Stimulated activated CD4-positive, alpha-beta T cell treated with anti-CD3 and anti-CD28 coated beads, TNF-alpha, amount 100 ng/mL, for 24 hours (primary cell): Measurements from ENCODE around the gene NHLRC4.

ENCODE experiments used
- DNase-seq, 3 experiments: peaks; one replicate each; pipeline ENCODE4 v3.0.0-alpha.2; 2020; ENCODE audit warnings: low read depth in 3 of 3

Gene NHLRC4

DNA sequence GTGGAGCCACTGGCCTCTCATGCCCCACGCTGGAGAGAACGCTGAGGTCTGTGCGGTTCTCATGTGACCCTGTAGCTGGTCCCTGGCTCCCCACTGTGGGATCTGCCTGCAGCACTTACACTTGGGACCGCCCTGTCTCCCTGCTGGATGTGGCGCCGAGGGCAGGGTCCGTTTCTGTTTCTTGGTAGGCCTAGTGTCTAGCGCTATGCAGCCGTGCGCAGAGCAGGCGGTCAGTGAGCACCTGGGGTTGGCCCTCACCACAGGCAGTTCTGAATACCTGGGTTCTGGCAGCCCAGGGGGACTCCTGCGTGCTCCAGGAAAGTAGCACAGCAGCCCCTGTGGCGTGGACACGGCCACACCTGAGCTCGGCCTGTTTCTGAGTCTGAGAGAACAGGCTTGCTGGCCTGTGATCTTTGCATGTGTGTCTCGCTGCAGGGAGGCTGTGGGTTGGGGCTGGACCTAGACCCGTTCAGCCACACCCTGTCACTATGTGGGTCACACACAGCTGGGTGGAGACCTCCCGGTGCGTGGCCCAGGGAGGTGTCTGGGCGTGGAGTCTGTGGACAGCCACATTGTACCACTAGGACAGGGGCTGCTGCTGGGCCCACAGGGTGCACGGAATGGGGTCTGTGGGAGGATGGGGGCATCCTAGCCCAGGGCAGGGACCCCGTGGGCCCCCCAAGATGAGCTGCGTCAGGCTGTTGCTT is 36.5 kb upstream of the NHLRC4 start:
- DNase-seq, result no peak

DNA sequence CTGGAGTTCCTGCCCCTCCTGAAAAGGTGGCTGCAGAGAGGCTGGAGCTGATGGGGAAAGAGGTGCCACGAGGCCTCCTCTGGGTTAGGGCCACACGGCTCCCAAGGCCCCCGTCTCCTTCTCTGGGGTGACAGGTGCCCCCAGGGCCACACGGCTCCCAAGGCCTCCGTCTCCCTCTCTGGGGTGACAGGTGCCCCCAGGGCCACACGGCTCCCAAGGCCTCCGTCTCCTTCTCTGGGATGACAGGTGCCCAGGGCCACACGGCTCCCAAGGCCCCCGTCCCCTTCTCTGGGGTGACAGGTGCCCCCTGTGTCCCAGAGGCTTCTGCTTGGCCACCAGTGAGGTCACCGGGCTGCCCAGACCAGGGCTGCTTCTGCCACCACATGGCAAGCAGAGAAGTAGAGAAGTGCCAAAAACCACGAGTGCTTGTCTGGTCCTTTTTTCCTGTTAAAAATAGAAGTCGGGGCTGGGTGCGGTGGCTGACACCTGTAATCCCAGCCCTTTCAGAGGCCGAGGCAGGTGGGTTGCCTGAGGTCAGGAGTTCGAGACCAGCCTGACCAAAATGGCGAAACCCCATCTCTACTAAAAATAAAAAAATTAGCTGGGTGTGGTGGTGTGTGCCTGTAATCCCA is 35.2 kb upstream of the NHLRC4 start:
- DNase-seq, result no peak

DNA sequence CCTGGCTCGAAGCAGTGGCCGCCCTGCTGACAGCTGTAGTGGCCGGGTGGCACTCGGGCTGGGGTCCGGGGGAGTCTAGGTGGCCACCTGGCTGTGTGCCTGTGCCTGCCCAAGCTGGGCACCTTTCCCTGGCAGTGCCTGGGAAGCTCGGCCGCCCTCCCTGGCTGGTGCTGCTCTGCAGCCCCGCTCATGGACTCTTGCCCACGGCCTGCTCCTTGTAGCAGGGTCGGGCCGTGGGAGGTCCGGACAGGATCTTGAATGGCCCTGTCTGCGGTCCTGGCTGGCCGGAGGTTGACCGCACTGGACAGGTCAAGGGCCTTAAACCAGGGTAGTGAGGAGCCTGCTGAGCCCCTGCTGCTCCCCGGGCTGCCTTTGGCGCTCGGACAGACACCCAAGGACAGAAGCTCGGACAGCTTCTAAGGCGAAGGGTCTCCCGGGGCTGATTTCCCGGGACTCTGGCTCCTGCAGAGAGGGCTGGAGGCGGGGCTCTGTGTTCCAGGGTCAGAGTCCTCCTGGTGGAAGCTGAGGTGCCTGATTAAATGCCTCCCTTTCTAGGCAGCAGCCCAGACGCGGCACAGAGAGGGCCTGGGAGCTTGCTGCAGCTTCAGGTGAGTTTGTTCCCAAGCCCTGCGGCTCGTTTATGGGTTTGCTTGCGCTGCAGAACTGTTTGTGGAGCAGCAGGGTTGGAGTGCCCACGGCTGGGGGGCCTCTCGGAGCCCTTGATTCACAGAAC is 33.2 kb upstream of the NHLRC4 start:
- DNase-seq, result no peak

DNA sequence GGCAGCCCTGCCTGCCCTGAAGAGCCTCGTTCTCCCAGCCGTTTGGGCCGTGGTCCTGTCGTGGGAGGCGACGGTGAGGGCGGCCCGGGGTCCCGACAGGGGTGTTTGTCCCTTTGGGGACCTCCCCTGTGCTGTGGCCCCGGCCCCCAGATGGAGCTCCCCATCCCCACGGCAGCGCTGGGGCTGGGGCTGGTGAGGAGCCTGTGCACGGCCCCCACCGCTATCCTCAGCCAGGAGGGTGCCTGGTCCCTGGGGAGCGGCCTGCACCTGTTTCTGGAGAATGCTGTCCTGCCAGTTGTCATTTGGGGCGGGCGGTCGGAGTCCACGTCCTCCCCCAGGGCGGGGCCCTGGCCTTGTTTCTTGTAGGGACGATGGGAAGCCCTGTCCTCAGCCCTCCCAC is 32.7 kb upstream of the NHLRC4 start:
- no peak for DNase-seq

DNA sequence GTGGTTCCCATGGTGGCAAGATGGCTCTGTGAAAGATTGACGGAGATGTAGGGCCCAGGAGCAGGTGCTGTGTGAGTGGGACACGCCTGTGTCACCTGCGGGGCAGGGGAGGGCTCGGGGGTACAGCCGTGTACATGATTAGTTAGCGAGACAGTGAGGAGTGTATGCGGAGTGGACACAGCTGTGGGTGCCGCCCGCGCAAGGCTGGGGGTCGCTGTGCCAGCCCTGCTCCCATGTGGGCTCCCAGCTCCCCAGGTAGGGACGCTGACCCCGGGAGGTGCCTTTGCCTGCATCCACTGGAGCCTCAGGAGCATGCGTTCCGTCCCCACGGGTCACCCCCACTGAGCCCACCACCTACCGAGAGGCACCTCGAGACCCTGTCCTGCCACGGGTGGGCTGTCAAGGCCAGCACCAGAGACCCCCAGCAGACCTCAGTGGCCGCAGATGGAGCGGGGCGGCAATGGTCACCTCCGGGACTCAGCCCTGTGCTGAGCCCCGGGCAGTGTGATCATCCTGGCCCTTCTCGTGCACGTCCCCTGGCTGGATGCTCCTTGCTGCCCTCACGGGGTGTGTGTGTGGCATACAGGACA is 31.9 kb upstream of the NHLRC4 start:
- no peak for DNase-seq

DNA sequence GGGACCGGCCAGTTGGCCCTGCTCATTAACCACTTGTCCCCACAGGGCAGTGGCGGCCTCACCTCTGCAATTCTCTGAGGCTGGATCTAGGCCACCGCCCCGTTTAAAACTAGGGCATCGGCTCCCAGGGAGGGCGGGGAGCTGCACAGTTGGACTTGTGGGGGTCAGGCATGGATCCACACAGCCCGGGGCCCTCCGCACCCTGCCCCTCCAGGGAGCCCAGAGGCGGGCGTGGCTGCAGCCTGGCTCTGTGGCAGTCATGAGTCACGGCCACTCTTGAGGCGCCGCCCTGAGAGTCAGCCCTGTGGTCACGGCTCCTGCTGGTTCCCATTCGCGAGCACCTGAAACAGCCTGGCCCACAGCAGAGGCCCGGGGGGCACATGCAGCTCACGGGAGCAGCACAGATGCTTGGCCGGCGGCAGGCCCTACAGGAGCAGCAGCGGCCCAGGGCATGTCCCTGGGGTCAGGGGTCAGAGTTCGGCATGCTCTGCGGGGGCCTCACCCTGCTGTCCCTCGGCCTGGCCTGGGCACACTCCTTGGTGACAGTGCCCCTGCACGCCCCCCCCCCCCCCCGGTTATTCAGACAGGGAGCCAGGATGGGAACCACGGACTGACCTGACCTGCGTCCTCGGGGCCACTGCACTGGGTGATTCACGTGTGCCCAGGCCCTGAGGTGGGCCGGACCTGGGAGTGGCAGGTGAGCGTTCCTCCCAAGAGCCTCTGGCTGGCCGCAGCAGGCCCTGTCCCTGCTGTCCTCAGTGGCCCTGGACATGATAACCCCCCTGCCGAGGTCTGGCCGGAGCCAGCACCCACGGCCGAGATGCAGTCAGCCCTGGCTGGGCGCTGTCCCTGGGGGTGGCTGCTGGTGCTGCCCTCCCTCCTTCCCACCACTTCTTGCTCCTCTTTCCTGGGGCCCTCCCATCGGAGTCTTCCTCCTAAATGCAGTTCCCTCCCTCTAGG is 31.1 kb upstream of the NHLRC4 start:
- DNase-seq, result no peak

DNA sequence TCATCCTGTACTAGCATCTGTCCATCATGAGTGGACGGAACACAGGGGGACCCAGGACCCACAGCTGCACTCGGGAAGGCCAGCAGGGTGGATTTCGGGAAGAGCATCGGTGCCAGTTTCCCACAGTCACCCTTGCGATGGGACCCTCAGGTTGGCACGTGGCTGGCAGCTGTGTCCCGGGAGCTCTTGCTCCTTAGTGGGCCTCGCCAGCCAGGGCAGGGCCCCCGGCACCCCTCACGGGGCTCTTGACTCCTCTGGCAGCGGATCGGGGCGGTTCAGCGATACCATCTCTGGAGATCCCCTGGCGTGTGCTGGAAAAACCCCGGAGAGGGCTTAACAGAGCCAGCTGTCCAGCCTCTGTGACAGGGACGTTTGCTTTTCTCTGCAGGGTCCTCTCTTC is 30.1 kb upstream of the NHLRC4 start:
- no peak for DNase-seq

DNA sequence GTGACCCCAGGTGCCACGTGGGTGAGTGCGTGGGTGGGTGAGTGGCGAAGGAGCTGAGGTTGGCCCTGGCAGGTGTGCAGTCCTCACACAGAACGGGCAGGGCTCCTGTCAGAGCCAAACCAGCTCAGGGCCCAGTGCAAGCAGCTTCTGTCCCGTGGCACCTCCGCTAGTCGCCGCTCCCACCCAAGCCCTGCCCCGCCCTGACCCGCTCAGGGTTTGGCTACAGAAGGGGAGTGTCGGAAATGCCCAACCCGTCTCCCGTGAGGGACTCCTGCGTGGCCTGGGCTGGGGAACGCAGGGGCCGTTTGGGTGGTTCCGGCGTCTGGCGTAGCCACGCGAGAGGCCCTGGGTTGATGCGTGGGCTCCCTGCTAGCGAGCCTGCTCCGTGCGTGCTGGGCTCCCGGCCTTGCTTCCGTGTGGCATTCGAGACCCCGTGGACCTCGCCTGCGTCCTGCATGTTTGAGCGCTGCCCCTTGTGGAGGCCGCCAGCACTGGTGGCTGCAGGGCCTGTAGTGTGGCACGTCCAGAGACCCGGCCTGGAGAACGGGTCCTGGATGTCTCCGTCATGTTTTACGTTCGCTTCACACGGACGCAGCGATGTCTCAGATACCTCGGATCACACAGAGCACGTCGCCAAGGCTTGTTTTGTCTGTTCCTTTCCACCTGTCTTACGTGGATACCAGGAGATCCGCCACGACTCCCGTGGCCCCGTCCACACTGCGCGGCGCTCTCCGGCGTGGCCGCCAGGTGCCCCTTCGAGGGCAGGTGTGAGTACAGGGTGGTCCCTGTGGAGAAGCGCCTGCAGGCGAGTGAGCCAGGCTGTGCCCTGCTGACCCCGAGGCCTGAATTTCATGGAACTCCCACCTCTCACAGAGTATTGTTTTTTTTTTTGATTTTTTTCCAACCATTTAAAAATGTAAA is 29.1 kb upstream of the NHLRC4 start:
- no peak for DNase-seq

DNA sequence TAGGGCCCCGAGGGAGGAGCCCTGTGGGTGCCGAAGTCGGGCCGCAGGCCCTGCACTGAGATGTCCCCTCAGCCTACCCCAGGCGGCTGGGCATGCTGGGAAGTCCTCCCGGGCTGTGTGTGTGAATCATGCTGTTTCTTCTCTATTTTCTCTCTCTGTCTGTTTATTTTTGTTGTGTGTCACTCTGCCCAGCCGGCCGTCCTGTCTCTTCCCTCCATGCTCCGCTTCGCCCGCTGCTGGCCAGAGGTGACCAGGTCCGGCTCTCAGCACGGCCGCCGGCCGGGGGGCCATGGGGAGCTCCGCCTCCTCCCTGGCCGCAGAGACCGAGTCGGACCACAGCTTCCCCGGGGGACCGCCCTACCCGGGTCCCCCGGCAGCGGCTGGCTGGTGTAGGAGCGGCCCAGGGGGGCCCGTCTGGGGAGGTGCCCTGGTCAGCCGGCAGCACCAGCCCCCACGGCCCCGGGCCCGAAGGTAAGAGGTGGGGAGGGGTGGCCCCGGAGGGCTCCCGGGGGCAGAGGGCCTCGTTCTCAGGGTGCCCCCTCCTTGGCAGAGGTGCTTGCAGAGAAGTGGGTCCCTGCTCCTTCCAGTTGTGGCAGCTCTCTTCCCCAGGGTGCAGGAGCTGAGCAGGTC is 26.8 kb upstream of the NHLRC4 start:
- no peak for DNase-seq

DNA sequence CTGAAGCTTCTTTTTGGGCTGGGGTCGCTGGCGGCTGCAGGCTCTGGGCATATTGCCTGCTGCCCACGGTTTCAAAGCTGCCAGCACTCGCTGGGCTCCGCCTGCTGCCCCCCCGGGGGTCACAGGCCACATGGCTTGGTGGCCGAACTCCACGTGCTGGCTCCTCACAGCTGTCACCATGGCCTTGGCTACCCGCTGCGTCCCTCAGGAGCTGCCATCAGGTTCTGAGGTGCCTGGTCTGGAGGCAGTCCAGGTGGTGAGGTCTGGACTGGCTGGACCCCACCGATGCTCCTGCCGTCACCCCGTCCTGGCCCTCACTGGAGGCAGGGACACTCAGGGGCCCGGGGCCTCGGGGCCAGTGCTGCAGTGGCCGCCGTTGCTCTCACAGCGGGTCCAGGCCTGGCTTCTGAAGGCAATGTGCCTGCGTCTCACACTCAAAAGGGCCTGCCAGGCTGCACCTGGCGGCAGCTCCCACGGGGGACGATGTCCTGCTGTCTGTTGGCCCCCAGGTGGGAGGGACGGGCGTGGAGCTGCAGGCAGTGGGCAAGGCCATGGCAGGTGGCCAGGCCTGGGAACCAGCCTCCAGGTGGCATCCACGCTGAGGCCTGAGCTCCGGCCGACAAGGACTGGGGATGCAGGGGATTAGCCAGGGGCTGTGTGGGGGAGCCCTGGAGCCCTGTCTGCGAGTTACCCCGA is 26.0 kb upstream of the NHLRC4 start:
- DNase-seq, result no peak

DNA sequence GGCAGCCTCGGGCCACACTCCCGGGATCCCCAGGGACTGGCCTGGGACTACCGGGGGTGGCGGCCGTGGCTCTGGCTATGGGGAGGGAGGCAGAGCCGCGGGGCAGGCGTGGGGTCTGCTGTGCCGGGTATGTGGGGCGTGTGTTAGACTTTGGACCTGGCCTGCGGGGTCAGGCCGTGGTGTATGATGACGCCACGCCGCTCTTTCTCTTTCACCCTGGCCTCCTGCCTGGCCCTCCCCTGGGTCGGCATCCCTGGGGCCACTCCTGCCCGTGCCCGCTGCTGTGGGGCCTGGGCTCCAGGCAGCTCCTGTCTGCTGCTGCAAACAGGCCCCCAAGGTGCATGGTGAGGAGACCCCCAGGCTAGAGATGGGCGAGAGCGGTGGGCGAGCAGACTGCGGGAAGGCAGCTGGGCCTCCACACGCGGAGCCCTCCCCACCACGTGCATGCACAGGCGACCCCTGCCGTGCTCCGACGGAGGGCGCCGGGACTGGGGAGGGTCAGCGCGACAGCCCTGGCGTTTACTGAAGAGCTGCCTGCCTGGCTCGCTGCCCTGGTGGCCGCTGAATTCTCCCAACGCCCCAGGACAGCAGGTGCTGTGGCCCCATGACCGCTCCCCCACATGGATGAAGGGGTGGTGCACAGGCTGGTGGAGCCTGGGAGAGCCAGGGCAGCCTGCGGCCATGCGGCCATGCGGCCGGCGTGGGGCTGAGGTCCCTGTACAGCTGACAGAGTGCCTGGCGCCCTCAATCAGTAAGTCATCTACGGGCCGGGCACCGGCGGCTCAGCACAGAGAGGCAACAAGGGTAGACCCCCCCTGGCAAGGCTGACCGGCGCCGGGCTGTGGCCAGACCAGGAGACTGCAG is 23.3 kb upstream of the NHLRC4 start:
- no peak for DNase-seq

DNA sequence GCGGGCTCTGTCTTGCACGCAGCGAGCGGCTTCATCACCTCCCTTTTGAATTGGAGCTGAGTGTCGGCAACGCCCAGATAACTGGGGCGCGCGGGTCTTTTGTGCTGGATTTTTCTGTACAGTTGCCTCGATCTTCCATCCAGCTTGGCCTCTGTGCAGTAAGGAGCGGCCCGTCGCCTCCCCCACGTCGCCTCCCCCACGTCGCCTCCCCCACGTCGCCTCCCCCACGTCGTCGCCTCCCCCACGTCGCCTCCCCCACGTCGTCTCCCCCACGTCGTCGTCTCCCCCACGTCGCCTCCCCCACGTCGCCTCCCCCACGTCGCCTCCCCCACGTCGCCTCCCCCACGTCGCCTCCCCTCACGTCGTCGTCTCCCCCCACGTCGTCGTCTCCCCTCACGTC is 22.3 kb upstream of the NHLRC4 start:
- no peak for DNase-seq

DNA sequence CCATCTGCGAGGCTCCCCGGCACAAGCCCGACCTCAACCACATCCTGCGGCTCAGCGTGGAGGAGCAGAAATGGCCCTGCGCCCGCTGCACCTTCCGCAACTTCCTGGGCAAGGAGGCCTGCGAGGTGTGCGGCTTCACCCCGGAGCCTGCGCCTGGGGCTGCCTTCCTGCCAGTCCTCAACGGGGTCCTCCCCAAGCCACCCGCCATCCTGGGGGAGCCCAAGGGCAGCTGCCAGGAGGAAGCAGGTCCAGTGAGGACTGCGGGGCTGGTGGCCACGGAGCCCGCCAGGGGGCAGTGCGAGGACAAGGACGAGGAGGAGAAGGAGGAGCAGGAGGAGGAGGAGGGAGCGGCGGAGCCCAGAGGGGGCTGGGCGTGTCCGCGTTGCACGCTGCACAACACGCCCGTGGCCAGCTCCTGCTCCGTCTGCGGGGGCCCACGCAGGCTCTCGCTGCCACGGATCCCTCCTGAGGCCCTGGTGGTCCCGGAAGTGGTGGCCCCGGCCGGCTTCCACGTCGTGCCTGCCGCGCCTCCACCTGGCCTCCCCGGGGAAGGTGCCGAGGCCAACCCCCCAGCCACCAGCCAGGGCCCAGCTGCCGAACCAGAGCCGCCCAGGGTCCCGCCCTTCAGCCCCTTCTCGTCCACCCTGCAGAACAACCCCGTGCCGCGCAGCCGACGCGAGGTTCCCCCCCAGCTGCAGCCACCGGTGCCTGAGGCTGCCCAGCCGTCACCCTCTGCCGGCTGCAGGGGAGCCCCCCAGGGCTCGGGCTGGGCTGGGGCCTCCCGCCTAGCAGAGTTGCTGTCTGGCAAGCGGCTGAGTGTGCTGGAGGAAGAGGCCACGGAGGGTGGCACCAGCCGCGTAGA is 19.7 kb upstream of the NHLRC4 start:
- DNase-seq, result peak in 1 of 3 experiments; percentile 54

DNA sequence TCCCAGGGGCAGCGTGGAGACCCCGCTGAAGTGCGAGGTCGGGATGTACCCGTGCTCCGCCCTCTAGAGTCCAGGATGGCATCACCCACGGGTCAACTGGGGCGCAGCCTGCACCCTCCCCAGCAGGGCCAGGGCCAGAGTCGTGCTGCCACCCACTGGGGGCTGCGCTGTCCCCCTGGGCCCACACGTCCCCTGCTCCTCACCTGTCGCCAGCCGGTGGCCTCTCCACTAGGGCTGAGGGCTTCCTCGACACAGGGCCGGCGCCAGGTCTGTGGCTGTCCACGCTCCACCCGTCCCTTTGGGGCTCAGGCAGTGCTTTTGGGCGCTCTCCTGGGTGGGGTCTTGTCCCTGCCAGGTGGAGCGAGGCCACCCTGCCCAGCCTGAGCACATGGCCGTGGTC is 18.2 kb upstream of the NHLRC4 start:
- DNase-seq, result no peak

DNA sequence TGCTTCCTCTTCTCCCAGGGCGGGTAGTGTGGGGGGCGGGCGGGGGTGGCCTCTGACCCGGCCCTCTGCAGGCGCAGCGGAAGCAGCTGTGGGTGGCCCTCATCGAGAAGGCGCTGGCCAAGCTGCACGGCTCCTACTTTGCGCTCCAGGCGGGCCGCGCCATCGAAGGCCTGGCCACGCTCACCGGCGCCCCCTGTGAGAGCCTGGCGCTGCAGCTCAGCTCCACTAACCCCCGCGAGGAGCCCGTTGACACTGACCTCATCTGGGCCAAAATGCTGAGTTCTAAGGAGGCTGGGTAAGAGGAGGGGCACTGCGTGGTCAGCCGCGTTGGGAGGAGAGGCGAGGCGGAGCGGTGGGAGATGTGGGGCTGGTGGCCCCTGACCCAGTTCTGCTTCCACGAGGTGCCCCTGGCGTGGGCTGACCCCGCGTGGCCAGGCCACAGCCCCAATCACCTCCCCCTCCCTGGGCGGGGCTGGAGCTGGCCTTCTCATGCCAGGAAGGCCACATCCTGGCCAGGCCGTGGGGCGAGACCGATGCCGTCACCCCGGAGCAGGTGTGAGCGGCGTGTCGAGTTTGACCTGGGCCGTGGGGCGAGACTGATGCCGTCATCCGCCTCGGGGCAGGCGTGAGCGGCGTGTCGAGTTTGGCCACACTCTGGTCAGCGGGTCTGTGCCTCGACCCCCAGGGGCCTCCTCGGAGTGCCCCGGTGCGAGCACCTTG is 17.1 kb upstream of the NHLRC4 start:
- DNase-seq, result no peak

DNA sequence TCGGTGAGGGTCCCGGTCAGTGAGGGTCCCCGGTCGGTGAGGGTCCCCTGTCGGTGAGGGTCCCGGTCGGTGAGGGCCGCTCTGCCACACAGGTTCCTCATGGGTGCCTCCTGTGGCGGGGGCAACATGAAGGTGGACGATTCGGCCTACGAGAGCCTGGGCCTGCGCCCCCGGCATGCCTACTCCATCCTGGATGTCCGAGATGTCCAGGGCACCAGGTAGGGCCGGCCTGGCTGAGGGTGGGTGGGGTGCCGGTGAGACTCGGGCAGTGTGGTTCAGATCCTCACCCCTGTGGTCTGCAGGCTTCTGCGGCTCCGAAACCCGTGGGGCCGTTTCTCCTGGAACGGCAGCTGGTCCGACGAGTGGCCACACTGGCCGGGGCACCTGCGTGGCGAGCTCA is 15.6 kb upstream of the NHLRC4 start:
- DNase-seq, result no peak

DNA sequence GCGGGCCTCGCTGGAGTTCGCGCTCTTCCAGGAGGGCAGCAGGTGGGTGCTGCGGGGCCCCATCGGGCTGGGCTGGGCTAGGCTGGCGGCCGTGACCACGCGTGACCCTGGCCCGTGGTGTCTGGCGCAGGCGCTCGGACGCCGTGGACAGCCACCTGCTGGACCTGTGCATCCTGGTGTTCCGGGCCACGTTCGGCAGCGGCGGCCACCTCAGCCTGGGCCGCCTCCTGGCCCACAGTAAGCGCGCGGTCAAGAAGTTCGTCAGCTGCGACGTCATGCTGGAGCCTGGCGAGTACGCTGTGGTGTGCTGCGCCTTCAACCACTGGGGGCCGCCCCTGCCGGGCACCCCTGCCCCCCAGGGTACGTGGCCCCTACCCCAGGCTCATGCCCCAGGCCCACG is 14.6 kb upstream of the NHLRC4 start:
- no peak for DNase-seq
